ENCODE results near the gene PTPN11. TPM values are rescaled to one million over a fixed set of nuclear protein-coding genes. Genes with fewer than 3 reads are reported as not detected.

Gene PTPN11
- total and polyA plus RNA-seq, 2 of the 13 experiments (the other 11 are each of a cell fraction or from before 2014, with no cell fraction given) = 30.0 to 63.5 TPM

DNA sequence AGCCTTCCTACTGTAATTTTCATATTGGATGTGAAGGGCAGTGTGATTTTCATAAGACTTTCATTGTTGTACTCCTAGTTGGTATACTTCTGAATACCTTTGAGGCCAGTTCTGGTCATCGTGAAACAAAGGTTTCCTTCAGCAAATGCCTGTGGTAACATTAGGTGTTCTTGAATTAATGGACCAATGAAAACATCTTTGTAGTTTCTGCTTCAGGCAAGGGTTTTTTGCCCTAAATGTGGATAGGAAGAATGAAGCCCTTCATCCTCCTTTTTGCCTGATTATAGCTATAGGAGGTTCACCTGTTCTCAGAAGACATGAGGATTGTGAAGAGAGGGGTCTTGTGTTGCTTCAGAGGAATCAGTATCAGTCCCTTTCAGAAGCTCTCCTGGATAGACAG, 60.7 kb downstream of the PTPN11 start:
- Histone ChIP-seq H2AFZ (ENCODE audit: low read length) (no peak overlapping the region), H3K4me3 (replicated peaks in 1 of 3; ENCODE audit: insufficient read depth in 1 of 3, low read depth in 2 of 3, low read length in 3 of 3) (no peak overlapping the region), H3K27ac (ENCODE audit: extremely low read length, insufficient read depth, low read length) (no peak overlapping the region), H3K4me1 (ENCODE audit: insufficient read depth, low read length) (no peaks in the 10 kb centered on the region), H3K4me2 (ENCODE audit: low read depth, low read length) (no peak overlapping the region), H4K20me1 (ENCODE audit: insufficient read depth, low read length) (no peaks in the 10 kb centered on the region), H3K9ac (ENCODE audit: insufficient read depth, low read depth, low read length) (no peak overlapping the region), H3K9me3 (ENCODE audit: low read length) (no peaks in the 10 kb centered on the region), H3K27me3 (ENCODE audit: control insufficient read depth in 1 of 2, insufficient read depth in 2 of 2, low read length in 2 of 2) (no peaks in the 10 kb centered on the region), H3K79me2 (ENCODE audit: insufficient read depth, low read length) (no peaks in the 10 kb centered on the region), H3K36me3 (replicated peaks in 1 of 2; ENCODE audit: control insufficient read depth in 1 of 2, insufficient read depth in 2 of 2, low read length in 2 of 2) (peaks cover 26 to 93% of the 10 kb centered on the region in 2 experiments)
- intact Hi-C loops (cut with micrococcal nuclease; ENCODE audit: unreplicated experiment) = no loop called here
- TF ChIP-seq, protein P1, sequence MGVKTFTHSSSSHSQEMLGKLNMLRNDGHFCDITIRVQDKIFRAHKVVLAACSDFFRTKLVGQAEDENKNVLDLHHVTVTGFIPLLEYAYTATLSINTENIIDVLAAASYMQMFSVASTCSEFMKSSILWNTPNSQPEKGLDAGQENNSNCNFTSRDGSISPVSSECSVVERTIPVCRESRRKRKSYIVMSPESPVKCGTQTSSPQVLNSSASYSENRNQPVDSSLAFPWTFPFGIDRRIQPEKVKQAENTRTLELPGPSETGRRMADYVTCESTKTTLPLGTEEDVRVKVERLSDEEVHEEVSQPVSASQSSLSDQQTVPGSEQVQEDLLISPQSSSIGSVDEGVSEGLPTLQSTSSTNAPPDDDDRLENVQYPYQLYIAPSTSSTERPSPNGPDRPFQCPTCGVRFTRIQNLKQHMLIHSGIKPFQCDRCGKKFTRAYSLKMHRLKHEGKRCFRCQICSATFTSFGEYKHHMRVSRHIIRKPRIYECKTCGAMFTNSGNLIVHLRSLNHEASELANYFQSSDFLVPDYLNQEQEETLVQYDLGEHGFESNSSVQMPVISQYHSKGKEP (CRISPR knock-in tag; IDR thresholded peaks at IDR 0.05) = no peak
- TF ChIP-seq AKAP8 (CRISPR knock-in tag; IDR thresholded peaks at IDR 0.05) = no peak
- TF ChIP-seq, protein P2, sequence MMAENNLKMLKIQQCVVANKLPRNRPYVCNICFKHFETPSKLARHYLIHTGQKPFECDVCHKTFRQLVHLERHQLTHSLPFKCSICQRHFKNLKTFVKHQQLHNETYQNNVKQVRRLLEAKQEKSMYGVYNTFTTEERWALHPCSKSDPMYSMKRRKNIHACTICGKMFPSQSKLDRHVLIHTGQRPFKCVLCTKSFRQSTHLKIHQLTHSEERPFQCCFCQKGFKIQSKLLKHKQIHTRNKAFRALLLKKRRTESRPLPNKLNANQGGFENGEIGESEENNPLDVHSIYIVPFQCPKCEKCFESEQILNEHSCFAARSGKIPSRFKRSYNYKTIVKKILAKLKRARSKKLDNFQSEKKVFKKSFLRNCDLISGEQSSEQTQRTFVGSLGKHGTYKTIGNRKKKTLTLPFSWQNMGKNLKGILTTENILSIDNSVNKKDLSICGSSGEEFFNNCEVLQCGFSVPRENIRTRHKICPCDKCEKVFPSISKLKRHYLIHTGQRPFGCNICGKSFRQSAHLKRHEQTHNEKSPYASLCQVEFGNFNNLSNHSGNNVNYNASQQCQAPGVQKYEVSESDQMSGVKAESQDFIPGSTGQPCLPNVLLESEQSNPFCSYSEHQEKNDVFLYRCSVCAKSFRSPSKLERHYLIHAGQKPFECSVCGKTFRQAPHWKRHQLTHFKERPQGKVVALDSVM (CRISPR knock-in tag; IDR thresholded peaks at IDR 0.05) = no peak
- no peak for TF ChIP-seq ZBTB20 (CRISPR knock-in tag; IDR thresholded peaks at IDR 0.05; ENCODE audit: borderline replicate concordance, low read depth)
- TF ChIP-seq ZNF343 (CRISPR knock-in tag; IDR thresholded peaks at IDR 0.05) = no peak
- no peak for TF ChIP-seq ZFAT (CRISPR knock-in tag; conservative IDR thresholded peaks at IDR 0.05)
- no peak for TF ChIP-seq ZMYM2 (CRISPR knock-in tag; IDR thresholded peaks at IDR 0.05)
- TF ChIP-seq ZNF224 (CRISPR knock-in tag; IDR thresholded peaks at IDR 0.05) = no peak
- TF ChIP-seq THAP11 (CRISPR knock-in tag; IDR thresholded peaks at IDR 0.05) = no peak
- TF ChIP-seq ZNF646 (CRISPR knock-in tag; IDR thresholded peaks at IDR 0.05) = no peak
- FAIRE-seq = no peak
- no peak for ATAC-seq
- in situ Hi-C loops (cut with HindIII; ENCODE audit: extremely low pct_ligation_motif_present, low pct_unique_long_range_greater_than_20kb) = no loop called here
- BruUV-seq (replicated peaks) = no TSS peak
- WGBS (ENCODE audit: low lambda C conversion rate) = 94% methylated on average over 1 of the region's 1 CpG
- CTCF ChIA-PET (ENCODE audit: low intra/inter-chr PET ratio, low total read pairs) = no interaction called here
- no peak for DNase-seq (ENCODE audit: low spot score)
- POLR2A ChIA-PET = no interaction called here
